ENCODE results near the gene ANKS3.

ANKS3 gene

DNA sequence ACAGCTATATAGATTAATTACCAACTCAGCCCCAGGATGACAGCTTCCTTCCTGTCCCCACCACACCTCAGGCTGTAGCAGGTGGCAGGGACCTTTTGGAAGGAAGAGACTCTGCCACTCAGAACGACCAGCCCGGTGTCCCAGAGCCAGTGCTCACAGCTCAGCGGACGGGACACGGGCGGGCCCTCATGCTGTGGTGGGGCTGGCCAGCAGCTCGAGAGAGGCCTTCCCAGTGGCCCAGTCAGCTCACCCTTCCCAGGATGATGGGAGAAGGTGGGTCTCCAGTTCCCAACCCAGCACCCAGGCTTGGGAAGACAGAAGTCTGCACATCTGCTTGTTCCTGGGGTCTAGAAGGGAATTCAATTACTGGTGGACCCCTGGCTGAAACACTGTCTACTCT is 30.2 kb downstream of the ANKS3 start:
- Histone ChIP-seq H3K27ac (replicated peaks; ENCODE audit: low read length) (no peak overlapping the region), H2BK120ac (ENCODE audit: low read depth, low read length) (no peak overlapping the region), H3K4me3 (ENCODE audit: low read length in 2 of 2) (no peak overlapping the region), H4K8ac (ENCODE audit: low read depth, low read length) (no peak overlapping the region), H3K4me1 (ENCODE audit: control insufficient read depth in 2 of 2, insufficient read depth in 1 of 2, low read depth in 1 of 2, low read length in 2 of 2) (no peaks in the 10 kb centered on the region), H2AK5ac (ENCODE audit: low read depth, low read length) (no peak overlapping the region), H2AFZ (ENCODE audit: low read length) (no peak overlapping the region), H2BK12ac (ENCODE audit: low read length) (no peak overlapping the region), H3K4ac (ENCODE audit: low read length) (no peak overlapping the region), H2BK5ac (ENCODE audit: low read length) (no peak overlapping the region), H3K27me3 (ENCODE audit: control insufficient read depth in 3 of 3, insufficient read depth in 3 of 3, low read depth in 1 of 3, low read length in 3 of 3) (no peaks in the 10 kb centered on the region), H3K4me2 (ENCODE audit: insufficient read depth, low read length, poor library complexity, severe bottlenecking) (no peak overlapping the region), H3K9me3 (replicated peaks in 1 of 2; ENCODE audit: control insufficient read depth in 2 of 2, insufficient read depth in 1 of 2, low read depth in 1 of 2, low read length in 2 of 2) (no peaks in the 10 kb centered on the region), H3K23ac (ENCODE audit: low read depth, low read length, poor library complexity) (no peak overlapping the region), H3K18ac (ENCODE audit: low read length) (no peak overlapping the region), H2BK15ac (ENCODE audit: low read length) (no peak overlapping the region), H3K36me3 (replicated peaks in 1 of 2; ENCODE audit: control insufficient read depth in 2 of 2, insufficient read depth in 2 of 2, low read length in 2 of 2) (peaks cover 36 to 77% of the 10 kb centered on the region in 2 donors), H3K79me1 (ENCODE audit: low read depth, low read length) (peaks cover 9% of the 10 kb centered on the region), H3K9ac (ENCODE audit: low read depth, low read length, poor library complexity) (peak overlapping the region; percentile 50), H4K91ac (ENCODE audit: low read depth, low read length, poor library complexity) (no peak overlapping the region), H3K14ac (ENCODE audit: low read length) (no peak overlapping the region)
- no peak for DNase-seq (ENCODE audit: low spot score)
- no CpG with 5 or more reads among the region's 7 CpGs for WGBS, 2 donors (ENCODE audit: extremely low coverage in 2 of 2, insufficient read length in 2 of 2, insufficient replicate concordance in 1 of 2)

DNA sequence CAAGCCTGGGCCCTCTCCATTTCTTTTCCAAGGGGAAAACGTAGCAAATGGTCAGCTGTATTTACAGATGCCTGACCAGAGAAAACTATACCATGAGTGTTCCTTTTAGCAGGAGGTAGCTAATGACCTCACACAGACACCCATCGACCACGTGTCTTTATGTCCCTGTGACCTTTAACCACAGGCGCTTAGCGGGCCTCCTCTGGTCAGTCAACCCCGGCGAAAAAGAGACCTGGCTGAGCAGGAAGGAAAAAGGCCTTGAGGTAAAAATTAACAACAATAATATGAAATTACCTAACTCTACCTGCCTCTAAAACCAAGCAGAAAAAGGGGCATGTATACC is 31.6 kb downstream of the ANKS3 start:
- Histone ChIP-seq H3K14ac (ENCODE audit: low read length) (no peak overlapping the region), H3K27me3 (ENCODE audit: control insufficient read depth in 3 of 3, insufficient read depth in 3 of 3, low read depth in 1 of 3, low read length in 3 of 3) (no peaks in the 10 kb centered on the region), H3K4me3 (ENCODE audit: low read length in 2 of 2) (no peak overlapping the region), H2AFZ (ENCODE audit: low read length) (no peak overlapping the region), H3K9me3 (replicated peaks in 1 of 2; ENCODE audit: control insufficient read depth in 2 of 2, insufficient read depth in 1 of 2, low read depth in 1 of 2, low read length in 2 of 2) (no peaks in the 10 kb centered on the region), H3K79me1 (ENCODE audit: low read depth, low read length) (peaks cover 9% of the 10 kb centered on the region), H4K8ac (ENCODE audit: low read depth, low read length) (peak overlapping the region; percentile 17), H3K4me2 (ENCODE audit: insufficient read depth, low read length, poor library complexity, severe bottlenecking) (no peak overlapping the region), H3K36me3 (replicated peaks in 1 of 2; ENCODE audit: control insufficient read depth in 2 of 2, insufficient read depth in 2 of 2, low read length in 2 of 2) (peaks cover 45 to 82% of the 10 kb centered on the region in 2 donors), H3K4me1 (ENCODE audit: control insufficient read depth in 2 of 2, insufficient read depth in 1 of 2, low read depth in 1 of 2, low read length in 2 of 2) (no peaks in the 10 kb centered on the region), H2BK120ac (ENCODE audit: low read depth, low read length) (no peak overlapping the region), H3K27ac (replicated peaks; ENCODE audit: low read length) (no peak overlapping the region), H3K23ac (ENCODE audit: low read depth, low read length, poor library complexity) (no peak overlapping the region), H2AK5ac (ENCODE audit: low read depth, low read length) (no peak overlapping the region), H2BK5ac (ENCODE audit: low read length) (no peak overlapping the region), H4K91ac (ENCODE audit: low read depth, low read length, poor library complexity) (no peak overlapping the region), H2BK15ac (ENCODE audit: low read length) (no peak overlapping the region), H3K18ac (ENCODE audit: low read length) (no peak overlapping the region), H3K4ac (ENCODE audit: low read length) (no peak overlapping the region), H2BK12ac (ENCODE audit: low read length) (no peak overlapping the region), H3K9ac (ENCODE audit: low read depth, low read length, poor library complexity) (no peak overlapping the region)
- DNase-seq (ENCODE audit: low spot score), result no peak
- no CpG with 5 or more reads among the region's 7 CpGs for WGBS, 2 donors (ENCODE audit: extremely low coverage in 2 of 2, insufficient read length in 2 of 2, insufficient replicate concordance in 1 of 2)

DNA sequence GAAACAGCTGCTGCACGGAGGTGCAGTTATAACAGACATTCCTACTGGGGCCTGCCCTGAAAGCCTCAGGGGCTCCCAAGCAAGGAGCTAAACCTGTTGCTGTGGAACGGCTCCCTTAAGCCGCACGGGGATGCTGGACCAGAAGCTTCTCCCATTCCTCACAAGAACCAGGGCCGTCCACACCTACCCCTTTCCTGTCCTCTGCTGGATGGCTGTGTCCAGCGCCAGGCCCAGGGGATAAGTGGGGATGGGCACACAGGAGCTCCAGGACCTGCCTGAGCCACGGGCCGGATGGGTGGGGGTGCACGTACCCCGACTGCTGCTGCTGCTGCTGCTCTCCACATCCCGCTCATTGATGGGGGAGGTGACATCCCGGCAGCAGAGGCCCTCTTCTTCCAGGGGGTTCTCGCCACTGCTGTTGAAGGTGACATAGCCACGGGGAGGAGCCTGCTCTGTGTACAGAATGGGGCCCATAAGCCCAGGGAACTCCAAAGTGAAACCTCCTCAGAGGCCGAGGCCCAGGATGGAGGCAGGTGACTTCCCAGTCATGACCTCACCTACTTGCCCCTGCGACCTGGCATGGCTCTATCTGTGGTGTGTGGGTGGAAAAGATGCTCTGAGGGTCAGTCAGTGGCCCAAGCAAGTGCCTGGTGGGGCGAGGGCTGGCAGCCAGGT is 32.1 kb downstream of the ANKS3 start:
- Histone ChIP-seq H2AFZ (ENCODE audit: low read length) (no peak overlapping the region), H3K9ac (ENCODE audit: low read depth, low read length, poor library complexity) (no peak overlapping the region), H2BK15ac (ENCODE audit: low read length) (no peak overlapping the region), H3K4me1 (ENCODE audit: control insufficient read depth in 2 of 2, insufficient read depth in 1 of 2, low read depth in 1 of 2, low read length in 2 of 2) (no peaks in the 10 kb centered on the region), H3K4me2 (ENCODE audit: insufficient read depth, low read length, poor library complexity, severe bottlenecking) (no peak overlapping the region), H3K4me3 (ENCODE audit: low read length in 2 of 2) (no peak overlapping the region), H3K18ac (ENCODE audit: low read length) (no peak overlapping the region), H3K14ac (ENCODE audit: low read length) (no peak overlapping the region), H3K27ac (replicated peaks; ENCODE audit: low read length) (no peak overlapping the region), H2AK5ac (ENCODE audit: low read depth, low read length) (no peak overlapping the region), H3K23ac (ENCODE audit: low read depth, low read length, poor library complexity) (no peak overlapping the region), H2BK120ac (ENCODE audit: low read depth, low read length) (no peak overlapping the region), H2BK12ac (ENCODE audit: low read length) (peak overlapping the region; percentile 22), H4K91ac (ENCODE audit: low read depth, low read length, poor library complexity) (no peak overlapping the region), H3K9me3 (replicated peaks in 1 of 2; ENCODE audit: control insufficient read depth in 2 of 2, insufficient read depth in 1 of 2, low read depth in 1 of 2, low read length in 2 of 2) (no peaks in the 10 kb centered on the region), H3K4ac (ENCODE audit: low read length) (no peak overlapping the region), H2BK5ac (ENCODE audit: low read length) (peak overlapping the region; percentile 22), H4K8ac (ENCODE audit: low read depth, low read length) (peak overlapping the region; percentile 17), H3K79me1 (ENCODE audit: low read depth, low read length) (peaks cover 9% of the 10 kb centered on the region), H3K27me3 (ENCODE audit: control insufficient read depth in 3 of 3, insufficient read depth in 3 of 3, low read depth in 1 of 3, low read length in 3 of 3) (no peaks in the 10 kb centered on the region), H3K36me3 (replicated peaks in 1 of 2; ENCODE audit: control insufficient read depth in 2 of 2, insufficient read depth in 2 of 2, low read length in 2 of 2) (peaks cover 49 to 82% of the 10 kb centered on the region in 2 donors)
- DNase-seq (ENCODE audit: low spot score), result no peak
- WGBS, 2 donors (ENCODE audit: extremely low coverage in 2 of 2, insufficient read length in 2 of 2, insufficient replicate concordance in 1 of 2), result no CpG with 5 or more reads among the region's 17 CpGs

DNA sequence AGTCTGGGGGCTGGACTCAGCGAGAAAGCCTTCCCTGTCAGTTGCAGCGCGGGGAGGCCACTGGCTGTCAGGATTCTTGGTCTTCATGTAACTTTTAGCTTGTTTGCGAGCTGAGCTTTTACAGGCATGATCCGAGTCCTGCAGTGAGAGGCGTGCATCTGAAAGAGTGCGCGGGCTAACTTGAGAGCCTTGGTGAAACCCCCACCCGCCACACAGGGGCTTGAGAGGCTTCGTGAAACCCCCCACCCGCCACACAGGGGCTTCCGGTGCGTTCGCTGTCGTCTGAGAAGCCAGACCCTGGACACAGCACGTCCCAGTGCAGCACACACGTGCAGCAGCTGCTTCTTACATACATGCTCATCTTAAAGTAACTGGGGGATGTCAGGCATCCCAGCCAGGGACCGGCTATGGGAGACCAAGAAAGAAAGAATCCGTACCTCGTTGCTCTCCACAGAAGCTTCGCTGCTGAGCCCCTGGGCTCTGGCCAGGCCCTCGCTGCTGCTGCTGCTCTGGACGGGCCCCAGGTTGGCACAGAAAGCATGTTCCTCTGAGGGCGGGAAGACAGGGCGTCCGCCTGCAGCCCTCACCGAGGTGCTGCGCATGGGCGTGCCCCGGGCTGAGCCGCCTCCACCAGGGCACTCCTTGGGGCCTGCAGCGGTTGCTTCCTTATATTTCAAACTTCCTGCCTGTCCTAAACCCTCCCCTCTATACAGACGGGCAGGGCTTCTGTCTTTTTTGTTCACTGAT is 32.9 kb downstream of the ANKS3 start:
- Histone ChIP-seq H3K4me2 (ENCODE audit: insufficient read depth, low read length, poor library complexity, severe bottlenecking) (no peak overlapping the region), H2BK5ac (ENCODE audit: low read length) (peak overlapping the region; percentile 22), H2AK5ac (ENCODE audit: low read depth, low read length) (no peak overlapping the region), H3K36me3 (replicated peaks in 1 of 2; ENCODE audit: control insufficient read depth in 2 of 2, insufficient read depth in 2 of 2, low read length in 2 of 2) (peaks cover 52 to 85% of the 10 kb centered on the region in 2 donors), H4K8ac (ENCODE audit: low read depth, low read length) (peak overlapping the region; percentile 3), H3K79me1 (ENCODE audit: low read depth, low read length) (peaks cover 9% of the 10 kb centered on the region), H3K23ac (ENCODE audit: low read depth, low read length, poor library complexity) (no peak overlapping the region), H4K91ac (ENCODE audit: low read depth, low read length, poor library complexity) (no peak overlapping the region), H3K27me3 (ENCODE audit: control insufficient read depth in 3 of 3, insufficient read depth in 3 of 3, low read depth in 1 of 3, low read length in 3 of 3) (no peaks in the 10 kb centered on the region), H2BK15ac (ENCODE audit: low read length) (no peak overlapping the region), H3K27ac (replicated peaks; ENCODE audit: low read length) (no peak overlapping the region), H2AFZ (ENCODE audit: low read length) (no peak overlapping the region), H3K9ac (ENCODE audit: low read depth, low read length, poor library complexity) (no peak overlapping the region), H3K4ac (ENCODE audit: low read length) (no peak overlapping the region), H3K18ac (ENCODE audit: low read length) (no peak overlapping the region), H3K4me1 (ENCODE audit: control insufficient read depth in 2 of 2, insufficient read depth in 1 of 2, low read depth in 1 of 2, low read length in 2 of 2) (no peaks in the 10 kb centered on the region), H2BK12ac (ENCODE audit: low read length) (no peak overlapping the region), H3K4me3 (ENCODE audit: low read length in 2 of 2) (no peak overlapping the region), H3K14ac (ENCODE audit: low read length) (no peak overlapping the region), H3K9me3 (replicated peaks in 1 of 2; ENCODE audit: control insufficient read depth in 2 of 2, insufficient read depth in 1 of 2, low read depth in 1 of 2, low read length in 2 of 2) (no peaks in the 10 kb centered on the region), H2BK120ac (ENCODE audit: low read depth, low read length) (no peak overlapping the region)
- no CpG with 5 or more reads among the region's 33 CpGs for WGBS, 2 donors (ENCODE audit: extremely low coverage in 2 of 2, insufficient read length in 2 of 2, insufficient replicate concordance in 1 of 2)
- no peak for DNase-seq (ENCODE audit: low spot score)

Measured in neuronal stem cell (in vitro differentiated cells).